ENCODE measurements around the gene ASMTL.
"Not testable (repeated sequence)": the region's sequence is repeated elsewhere in the genome, so short reads cannot be mapped to it uniquely, and the experiment has no call there.

ASMTL gene

DNA sequence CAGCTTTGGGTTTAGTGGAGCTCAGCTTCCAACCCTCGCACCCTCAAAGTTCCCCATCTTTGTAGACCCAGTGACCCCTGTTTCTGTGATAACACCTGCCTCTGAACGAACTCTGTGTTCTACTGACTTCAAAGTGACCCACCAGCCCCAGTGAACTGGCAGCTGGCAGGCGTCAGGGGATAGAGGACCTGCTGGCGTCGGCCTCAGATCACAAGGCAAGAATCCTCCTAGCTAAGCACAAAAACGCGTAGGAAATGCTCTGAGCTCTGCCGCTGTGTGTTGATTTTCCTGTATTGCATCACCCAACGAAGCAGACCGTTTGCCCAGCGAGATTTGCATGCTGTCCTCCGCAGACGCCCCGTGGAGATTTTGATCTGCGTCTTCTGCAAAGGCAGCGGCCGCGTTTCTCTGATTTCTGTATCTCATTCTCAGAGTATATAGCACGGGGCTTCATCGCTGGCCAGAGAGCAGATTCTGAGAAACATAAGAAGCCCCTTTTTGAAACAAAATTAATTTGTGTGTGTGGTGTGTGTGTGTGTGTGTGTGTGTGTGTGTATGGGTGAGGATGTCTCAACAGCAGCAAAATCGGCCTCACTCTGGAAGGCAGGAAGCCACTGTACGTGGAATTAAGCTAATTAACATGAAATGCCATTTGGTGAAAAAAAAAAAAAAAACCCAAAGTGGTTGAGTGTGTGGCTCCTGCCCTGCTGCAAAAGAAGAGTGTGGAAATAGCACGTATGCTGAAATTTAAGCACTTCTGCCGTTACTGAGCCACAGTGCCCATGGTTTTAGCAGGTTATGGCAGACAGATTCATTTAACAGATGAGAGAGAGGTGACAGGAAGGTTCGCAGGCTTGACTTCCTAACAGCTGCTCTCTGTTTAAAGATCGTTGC, 29.2 kb upstream of the ASMTL start:
- DNase-seq: peak; percentile 86

DNA sequence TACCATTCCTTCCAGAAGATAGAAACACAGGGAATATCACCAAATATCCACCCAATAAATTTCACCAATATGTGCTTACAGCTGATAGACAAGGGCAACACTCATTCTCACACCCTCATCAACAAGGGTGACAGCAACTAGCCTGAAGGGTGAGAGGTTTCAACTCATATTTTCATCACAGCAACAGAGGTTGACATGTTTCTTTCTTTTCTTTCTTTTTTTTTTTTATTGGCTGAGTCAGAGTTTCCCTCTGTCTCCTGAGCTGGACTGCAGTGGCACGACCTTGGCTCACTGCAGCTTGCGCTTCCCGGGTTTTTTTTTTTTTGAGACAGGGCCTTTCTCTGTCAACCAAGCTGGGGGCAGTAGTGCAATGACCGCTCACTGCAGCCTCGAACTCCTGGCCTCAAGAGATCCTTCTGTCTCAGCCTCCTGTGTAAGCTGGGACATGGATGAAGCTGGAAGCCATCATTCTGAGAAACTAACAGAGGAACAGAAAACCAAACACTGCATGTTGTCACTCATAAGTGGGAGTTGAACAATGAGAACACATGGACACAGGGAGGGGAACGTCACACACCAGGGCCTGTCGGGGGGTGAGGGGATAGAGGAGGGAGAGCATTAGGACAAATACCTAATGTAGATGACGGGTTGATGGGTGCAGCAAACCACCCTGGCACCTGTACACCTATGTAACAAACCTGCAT, 27.5 kb upstream of the ASMTL start:
- DNase-seq: no peak

DNA sequence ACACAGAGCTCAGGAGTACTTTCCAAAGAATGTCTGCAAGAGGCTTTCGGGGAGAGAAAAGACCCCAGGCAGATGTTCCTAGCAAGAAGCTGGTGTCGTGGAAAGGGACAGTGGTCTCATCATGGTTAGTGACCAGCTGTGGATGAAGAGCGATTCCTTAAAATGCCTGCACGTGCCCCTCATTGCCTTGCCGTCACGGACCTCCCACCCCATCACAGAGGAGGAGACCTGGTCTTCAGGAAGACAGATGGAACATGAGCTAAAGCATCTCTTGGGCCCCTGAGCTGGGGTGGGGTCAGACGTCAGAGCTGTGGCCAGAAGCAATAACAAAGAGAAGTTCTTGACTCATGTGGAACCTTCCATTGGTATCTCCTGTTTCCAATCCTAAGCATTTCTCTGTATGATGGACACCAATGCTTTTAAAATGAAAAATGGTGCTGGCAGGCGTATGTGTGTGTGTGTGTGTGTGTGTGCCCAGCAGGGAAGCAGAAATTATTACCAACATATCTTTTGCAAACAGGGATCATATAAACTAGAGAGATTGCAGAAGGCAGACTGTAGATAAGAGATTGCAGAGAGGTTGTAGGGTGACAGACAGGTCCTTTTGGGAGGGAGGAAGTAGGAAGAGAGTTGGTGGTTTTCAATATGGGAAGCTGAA, 25.2 kb upstream of the ASMTL start:
- DNase-seq: no peak

DNA sequence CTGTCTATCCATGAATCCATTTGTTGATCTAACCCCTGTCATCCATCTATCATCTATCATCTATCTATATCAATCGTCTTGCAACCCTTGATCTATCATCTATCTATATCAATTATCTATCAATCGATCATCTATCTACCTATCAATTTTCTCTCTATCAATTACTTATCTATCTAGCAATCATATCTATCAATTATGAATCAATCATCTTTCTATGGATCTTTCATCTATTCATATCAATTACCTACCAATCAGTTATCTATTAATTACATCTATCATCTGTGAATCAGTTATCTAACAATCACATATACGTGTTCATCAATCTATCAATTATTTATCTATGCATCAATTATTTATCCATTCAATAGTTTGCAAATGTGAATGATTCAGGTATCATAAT, 24.5 kb upstream of the ASMTL start:
- DNase-seq: no peak

DNA sequence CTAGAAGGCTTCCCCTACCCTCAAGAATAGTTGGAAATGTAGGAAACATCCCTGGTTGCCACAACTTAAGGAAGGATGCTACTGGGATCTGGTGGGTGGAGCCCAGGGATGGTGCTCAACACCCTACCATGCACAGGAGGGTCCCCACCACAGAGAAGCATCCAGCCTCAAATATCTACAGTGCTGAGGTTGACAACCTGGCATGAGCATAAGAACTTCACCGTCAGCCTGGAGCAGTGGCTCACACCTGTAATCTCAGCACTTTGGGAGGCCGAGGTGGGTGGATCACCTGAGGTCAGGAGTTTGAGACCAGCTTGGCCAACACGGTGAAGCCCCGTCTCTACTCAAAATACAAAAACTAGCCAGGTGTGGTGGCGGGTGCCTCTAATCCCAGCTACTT, 24.0 kb upstream of the ASMTL start:
- no peak for DNase-seq

DNA sequence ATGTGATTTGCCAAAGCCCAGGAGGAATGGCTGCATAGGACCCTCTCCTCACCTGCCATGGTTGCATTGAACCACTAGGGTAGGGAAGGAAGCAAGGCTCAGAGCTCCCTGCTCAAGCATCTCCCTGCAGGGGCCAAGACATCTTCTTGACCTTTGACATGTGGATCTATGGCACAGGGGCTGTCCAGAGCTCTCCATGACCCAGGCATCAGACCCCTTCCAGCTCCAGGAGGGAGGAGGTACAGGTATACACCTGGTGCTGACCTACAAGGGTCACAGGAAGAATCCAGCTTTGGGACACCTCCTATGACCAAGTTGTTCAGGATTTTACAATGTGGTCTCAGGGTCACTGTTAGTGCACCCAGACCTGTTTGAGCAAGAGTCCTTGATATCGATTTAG, 23.2 kb upstream of the ASMTL start:
- no peak for DNase-seq

DNA sequence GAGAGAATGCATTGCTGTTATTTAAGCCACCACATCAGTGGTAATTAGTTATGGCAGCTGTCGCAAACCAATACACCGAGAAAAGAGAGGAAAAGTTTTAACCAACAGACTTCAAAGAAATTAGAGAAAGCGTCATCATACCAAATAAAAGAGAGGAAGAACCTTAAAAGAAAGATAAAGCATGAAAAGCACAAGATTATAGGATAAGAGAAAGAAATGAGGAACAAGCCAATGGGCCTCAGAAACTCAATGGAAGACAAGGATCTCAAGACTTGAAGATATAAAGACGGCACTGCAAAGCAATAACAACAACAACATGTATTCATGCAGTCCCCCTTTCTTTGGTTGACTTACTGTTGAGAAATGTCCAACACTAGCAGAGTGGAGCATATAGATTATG, 22.8 kb upstream of the ASMTL start:
- no peak for DNase-seq

DNA sequence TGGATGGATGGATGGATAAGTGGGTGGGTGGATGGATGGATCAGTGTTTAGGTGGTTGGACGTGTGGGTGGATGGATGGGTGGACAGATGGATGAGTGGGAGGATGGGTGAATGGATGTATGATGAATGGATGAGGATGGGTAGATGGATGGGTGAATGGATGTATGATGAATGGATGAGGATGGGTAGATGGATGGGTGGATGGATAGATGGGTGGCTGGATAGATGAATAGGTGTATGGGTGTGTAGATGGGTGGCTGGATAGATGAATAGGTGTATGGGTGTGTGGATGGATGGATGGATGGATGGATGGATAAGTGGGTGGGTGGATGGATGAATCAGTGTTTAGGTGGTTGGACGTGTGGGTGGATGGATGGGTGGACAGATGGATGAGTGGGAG, 21.9 kb upstream of the ASMTL start:
- not testable (repeated sequence) for DNase-seq

DNA sequence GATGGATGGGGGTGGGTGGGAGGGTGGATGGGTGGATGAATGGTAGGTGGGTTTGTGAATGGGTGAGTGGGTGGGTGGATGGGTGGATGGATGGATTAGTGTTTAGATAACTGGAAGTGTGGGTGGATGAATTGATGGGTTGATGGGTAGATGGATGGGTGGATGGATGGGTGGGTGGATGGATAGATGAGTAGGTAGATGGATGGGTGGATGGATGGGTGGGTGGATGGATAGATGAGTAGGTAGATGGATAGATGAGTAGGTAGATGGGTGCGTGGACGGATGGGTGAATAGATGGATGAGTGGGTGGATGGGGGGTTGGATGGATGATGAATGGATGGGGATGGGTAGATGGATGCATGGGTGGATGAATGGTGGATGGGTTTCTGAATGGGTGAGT, 20.3 kb upstream of the ASMTL start:
- DNase-seq: no peak

DNA sequence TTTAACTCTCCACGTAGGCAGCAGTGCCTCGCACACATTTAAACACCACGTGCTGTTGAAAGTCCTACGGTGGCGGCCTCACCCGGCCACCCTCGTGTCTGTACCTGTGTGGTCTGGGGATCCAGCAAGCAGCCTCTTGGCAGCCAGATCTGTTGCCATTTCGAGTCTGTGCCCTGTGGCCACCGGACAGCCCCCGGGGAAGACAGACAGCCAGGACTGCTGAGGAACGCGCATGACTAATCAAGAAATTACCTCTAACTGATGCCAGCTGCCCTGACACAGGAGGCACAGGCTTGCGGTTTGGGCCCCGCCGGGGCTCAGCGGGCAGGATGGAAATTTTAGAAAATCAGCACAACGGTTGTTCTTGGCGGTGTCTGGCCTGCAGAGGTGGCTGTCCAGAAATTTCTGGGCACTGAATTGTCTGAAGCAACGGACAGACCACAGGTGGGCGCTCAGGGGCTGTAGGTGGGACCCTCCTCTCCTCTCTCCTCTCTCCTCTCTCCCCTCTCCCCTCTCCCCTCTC, 15.6 kb upstream of the ASMTL start:
- peak; percentile 50 for DNase-seq

DNA sequence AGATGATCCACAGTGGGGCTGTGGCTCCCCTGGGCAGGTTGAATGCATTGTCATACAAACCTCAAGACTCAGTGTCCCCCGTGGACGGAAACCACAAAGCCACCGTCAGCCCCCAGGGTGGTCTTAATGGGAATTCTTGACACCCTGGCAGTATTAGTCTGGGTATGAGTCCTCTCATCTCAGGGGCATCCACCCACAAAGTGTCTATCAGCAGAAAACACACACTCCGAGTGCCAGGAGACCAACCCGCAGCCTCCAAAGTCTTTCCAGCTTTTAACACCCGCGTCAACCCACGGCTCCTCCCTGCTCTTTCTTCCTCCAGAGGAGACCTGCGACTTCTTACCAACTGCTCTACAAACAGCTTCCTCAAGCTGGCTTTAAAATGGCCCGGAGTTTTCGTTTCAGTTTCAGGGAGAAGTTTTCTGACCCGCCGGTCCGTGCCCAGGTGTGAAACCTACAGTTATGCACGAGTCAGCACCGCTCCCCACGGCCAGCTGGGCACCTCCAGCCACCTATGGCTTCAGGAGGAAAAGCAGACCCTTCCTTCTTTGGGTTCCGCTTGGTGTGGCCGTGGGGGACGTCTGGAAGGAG, 14.4 kb upstream of the ASMTL start:
- no peak for DNase-seq

DNA sequence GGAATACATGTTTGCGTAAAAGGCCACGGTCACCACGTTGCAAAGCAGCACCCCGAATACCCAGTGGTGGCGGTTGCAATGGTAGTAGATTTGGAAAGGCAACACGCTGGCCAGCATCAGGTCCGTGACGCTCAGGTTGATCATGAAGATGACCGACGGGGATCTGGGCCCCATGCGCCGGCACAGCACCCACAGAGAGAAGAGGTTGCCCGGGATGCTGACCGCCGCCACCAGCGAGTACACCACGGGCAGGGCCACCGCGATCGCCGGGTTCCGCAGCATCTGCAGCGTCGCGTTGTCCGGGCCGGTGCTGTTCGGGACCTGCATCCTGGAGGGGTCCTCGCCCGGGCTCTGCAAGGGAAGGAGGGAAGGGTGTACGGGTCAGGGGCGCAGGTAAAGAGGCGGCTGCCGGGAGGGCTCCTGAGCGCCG, 13.5 kb upstream of the ASMTL start:
- DNase-seq: no peak

DNA sequence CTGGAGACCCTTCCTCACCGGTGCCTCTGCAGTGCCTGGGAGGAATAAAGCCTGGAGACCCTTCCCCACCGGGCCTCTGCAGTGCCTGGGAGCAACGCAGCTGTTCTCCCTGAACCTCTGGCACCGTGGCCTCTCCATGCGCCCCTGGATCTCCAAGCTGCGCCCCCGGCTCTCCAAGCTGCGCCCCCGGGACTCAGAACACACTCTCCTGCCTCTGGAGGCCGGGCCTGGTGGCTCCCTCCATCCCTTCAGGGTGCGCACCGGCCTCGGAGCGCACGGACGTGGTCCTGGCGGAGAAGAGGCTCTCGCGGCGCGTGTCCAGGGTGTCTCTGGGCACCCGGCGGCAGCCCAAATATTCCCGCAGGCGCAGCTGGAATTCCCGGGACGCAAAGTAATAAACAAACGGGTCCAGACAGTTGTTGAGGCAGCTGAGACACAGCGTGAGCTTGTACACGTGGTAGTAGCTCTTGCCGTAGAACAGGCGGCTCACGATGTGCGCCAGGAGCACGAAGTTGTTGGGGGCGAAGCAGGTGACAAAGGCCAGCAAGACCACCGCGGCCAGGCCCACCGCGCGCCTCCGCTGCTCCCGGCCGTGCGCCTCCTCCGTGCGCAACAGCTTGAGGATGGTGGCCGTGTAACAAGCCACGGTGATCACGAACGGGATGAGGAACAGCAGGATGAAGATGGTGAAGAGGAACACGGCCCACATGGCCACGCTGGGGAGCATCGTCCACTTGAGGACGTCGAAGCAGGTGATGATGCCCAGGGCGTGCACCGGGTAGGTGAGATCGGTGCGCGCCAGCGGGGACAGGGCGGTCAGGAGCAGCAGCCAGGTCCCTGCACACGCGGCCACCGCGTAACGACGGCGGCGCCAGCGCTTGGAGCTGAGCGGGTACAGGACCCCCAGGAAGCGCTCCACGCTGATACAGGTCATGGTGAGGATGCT, 12.8 kb upstream of the ASMTL start:
- no peak for DNase-seq

DNA sequence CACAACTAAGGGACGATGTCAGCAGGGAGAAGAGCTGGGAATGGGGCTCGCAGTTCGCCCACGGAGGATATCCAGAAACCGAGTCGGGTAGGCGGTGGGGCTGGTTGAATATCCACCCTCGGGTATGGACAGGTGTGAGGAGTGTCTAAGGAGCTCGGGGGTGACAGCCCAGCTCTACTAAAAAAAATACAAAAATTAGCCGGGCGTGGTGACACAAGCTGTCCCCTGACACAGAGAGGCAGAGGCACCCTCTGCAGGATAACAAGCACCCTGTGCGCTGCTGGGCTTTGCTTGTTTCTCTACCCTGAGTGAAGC, 12.2 kb upstream of the ASMTL start:
- no peak for DNase-seq

DNA sequence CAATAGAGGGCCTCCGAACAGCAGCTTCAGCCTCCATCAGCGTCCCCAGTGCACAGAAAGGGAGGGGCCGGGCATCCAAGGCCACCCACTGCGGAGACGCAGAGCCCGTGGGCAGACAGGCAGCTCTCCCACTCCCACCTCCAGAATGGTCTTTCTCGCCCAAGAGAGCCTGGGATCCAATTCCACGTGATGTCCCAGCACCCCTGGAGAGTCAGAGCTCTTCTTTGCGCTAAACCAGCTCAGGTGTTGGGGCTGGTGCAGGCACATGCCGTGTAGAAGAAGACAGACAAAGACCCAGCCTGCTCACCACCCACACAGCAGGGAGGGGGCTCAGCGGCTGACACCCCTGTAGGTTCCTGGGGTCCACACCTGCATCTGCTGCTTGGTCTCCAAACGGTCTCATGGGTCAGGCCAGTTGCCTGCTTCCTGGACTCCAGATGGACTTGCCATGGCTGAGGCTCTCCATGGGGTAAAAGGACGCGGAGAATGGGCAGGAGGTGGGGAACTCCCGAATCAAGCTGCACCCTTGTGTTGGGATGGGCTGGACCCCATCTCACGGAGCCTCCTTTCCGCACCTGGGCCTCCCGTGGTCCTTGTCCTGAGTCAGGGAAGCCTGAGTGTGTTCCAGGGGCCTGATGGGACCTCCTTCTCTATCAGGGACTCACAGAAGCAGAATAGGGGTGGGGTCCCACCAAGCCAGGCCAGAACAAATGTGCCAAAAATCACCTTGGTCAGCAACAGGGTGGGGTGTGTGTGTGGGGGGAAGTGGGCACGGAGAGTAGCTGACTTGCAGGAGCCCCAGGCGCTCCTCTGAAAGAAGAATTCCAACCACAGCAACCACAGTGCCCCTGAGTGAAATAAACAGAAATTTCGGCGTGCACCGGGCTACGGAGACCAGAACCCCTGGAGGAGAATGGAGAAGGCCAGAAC, 11.6 kb upstream of the ASMTL start:
- no peak for DNase-seq

DNA sequence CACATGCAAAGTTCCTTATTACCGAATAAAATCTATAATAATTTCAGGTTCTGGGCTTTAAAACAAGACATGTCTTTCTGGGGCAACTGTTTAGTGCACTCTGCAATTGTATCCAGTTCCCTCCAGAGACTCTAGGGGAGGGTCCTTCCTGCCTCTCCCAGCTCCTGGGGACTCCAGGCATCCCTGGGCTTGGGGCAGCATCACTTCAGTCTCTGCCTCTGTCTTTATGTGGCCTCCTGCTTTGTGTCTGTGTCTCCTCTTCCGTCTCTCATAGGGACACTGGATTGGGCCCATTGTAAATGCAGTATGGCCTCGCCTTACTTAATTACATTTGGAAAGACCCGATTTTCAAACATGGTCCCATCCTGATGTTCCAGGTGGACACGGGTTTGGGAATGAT, 10.9 kb upstream of the ASMTL start:
- DNase-seq: no peak

DNA sequence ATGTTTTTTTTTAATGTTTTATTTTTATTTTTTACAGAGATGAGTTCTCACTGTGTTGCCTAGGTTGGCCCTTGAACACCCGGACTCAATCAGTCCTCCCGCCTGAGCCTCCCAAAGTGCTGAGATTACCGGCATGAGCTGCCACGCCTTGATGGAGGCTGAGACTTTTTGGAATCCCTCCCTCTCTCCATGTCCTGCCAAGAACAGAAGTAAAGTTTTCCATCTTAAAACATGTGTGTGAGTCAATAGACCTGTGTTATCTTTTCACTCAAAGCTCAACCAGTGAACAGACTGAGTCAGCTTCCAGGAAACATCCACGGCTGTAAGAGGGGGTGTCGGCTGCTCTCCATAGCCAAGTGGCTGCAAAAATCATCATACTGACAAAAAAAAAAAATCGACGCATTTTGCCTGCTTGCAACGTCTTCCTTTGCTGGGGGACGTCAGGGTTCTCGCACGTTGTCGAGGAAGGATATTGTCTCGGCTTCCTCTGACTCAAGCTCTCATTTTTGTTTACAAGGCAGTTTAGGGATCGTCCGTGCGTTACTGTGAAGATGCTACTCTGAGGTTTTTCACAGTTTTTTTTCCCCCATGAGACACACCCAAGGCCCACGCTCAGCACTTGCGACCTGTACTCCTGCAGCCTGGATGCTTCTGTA, 10.0 kb upstream of the ASMTL start:
- DNase-seq: peak; percentile 77

DNA sequence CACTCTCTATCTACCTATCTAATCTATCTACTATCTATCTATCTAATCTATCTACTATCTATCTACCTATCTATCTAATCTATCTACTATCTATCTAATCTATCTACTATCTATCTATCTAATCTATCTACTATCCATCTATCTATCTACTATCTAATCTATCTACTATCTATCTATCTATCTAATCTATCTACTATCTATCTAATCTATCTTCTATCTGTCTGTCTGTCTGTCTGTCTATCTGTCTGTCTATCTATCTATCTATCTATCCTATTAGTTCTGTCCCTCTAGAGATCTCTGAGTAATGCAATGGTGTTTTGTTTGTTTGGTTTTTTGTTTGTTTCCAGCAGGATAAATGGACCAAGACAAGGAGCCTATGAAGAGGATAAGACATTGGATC, 9.4 kb upstream of the ASMTL start:
- DNase-seq: no peak

DNA sequence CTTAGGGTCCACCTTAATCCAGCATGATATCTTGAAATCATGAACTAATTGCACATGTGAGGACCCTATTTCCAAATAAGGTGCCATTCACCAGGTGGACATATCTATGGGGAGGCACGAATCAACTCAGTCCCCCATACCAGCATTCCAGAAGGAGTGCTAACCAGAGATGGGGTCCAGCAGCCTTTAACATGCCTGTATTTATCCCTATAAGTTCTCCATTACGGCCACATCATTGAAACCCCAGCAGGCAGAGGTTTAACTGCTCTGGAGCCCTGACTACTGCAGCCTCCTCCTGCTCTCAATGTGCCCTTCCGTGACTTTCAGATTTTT, 3.2 kb upstream of the ASMTL start:
- DNase-seq: no peak

DNA sequence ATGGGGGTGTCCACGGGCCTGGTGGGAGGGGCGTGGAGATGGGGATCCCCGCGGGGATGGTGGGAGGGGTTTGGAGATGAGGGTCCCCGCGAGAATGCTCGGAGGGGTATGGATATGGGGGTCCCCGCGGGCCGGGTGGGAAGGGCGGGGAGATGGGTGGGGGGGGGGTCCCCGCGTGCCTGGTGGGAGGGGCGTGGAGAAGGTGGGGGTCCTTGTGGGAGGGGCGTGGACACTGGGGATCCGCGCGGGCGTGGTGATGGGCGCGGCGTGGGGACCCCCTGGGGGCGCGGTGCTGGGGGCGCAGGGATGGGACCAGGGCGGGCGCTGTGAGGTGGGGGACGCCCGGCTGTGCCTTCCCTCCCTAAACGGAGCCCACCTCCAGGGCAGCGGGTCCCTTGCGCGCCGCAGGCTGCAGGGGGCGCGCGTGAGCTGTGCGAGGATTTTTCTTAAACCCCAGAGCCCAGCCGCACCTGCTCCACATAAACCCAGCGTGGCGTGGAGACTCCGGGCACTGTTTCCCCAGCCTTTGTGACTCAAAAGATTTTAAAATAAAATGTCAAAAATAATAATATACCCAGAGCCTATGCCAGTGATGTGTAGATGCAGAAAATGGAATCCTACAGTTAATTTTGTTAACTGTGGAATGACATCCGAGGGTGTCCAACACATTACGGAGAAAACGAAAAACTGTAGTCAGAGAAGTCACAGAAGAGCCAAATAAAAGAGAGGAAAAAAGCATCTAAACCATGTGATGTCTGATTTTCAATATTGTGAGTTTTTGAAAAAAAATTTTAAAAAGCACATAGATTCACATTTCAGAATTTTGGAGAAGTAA, 1.5 kb upstream of the ASMTL start:
- peak; percentile 76 for DNase-seq
